Kidney epithelial cell (primary cell): Measurements from ENCODE around the gene LHFPL3. TPM values are rescaled to one million over a fixed set of nuclear protein-coding genes. Genes with fewer than 3 reads are reported as not detected.

Source experiments
- DNase-seq: peaks from one replicate; pipeline ENCODE4 v3.0.0-alpha.2; 2010; ENCODE audit warnings: low read depth
- H3K27me3 ChIP-seq: 2 replicates; pipeline ENCODE4 v1.6.0; 2011; ENCODE audit warnings: low read length; ENCODE audit not compliant: control insufficient read depth, insufficient read depth
- H3K36me3 ChIP-seq: 2 replicates; pipeline ENCODE4 v1.5.1; 2011; ENCODE audit warnings: low read length; ENCODE audit not compliant: control insufficient read depth, insufficient read depth
- H3K4me3 ChIP-seq: 2 replicates; pipeline ENCODE4 v1.5.1; 2011; ENCODE audit warnings: low read depth, mild to moderate bottlenecking, control low read depth, low read length
- total RNA-seq: library from RNA; depleted of rRNA; stranded (reverse); fragments of >200 nt; gene quantifications from 2 replicates; pipeline ENCODE4 v1.2.3, GENCODE V29; 2015
- TF ChIP-seq, protein P1 (sequence below): IDR thresholded peaks from 2 replicates; pipeline ENCODE4 v1.5.1; 2011; ENCODE audit warnings: mild to moderate bottlenecking, moderate library complexity, low read length, control low read depth, inconsistent platforms; ENCODE audit not compliant: insufficient read depth, poor library complexity, severe bottlenecking

LHFPL3 gene
- total RNA-seq, 1 donor from 2014 or later, result not detected

GRCh38 chr7:104814671-104815400, 486.4 kb downstream of the LHFPL3 start:
- Histone ChIP-seq H3K4me3 (no peak overlapping the region), H3K27me3 (no peaks in the 10 kb centered on the region), H3K36me3 (no peaks in the 10 kb centered on the region)
- TF ChIP-seq, protein P1, sequence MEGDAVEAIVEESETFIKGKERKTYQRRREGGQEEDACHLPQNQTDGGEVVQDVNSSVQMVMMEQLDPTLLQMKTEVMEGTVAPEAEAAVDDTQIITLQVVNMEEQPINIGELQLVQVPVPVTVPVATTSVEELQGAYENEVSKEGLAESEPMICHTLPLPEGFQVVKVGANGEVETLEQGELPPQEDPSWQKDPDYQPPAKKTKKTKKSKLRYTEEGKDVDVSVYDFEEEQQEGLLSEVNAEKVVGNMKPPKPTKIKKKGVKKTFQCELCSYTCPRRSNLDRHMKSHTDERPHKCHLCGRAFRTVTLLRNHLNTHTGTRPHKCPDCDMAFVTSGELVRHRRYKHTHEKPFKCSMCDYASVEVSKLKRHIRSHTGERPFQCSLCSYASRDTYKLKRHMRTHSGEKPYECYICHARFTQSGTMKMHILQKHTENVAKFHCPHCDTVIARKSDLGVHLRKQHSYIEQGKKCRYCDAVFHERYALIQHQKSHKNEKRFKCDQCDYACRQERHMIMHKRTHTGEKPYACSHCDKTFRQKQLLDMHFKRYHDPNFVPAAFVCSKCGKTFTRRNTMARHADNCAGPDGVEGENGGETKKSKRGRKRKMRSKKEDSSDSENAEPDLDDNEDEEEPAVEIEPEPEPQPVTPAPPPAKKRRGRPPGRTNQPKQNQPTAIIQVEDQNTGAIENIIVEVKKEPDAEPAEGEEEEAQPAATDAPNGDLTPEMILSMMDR, result no peak
- DNase-seq, result no peak

GRCh38 chr7:104816537-104816936, 488.1 kb downstream of the LHFPL3 start:
- no peaks in the 10 kb centered on the region for H3K36me3 ChIP-seq
- no peak overlapping the region for H3K4me3 ChIP-seq
- H3K27me3 ChIP-seq, result no peaks in the 10 kb centered on the region
- TF ChIP-seq, protein P1, result no peak
- DNase-seq, result no peak

DNA sequence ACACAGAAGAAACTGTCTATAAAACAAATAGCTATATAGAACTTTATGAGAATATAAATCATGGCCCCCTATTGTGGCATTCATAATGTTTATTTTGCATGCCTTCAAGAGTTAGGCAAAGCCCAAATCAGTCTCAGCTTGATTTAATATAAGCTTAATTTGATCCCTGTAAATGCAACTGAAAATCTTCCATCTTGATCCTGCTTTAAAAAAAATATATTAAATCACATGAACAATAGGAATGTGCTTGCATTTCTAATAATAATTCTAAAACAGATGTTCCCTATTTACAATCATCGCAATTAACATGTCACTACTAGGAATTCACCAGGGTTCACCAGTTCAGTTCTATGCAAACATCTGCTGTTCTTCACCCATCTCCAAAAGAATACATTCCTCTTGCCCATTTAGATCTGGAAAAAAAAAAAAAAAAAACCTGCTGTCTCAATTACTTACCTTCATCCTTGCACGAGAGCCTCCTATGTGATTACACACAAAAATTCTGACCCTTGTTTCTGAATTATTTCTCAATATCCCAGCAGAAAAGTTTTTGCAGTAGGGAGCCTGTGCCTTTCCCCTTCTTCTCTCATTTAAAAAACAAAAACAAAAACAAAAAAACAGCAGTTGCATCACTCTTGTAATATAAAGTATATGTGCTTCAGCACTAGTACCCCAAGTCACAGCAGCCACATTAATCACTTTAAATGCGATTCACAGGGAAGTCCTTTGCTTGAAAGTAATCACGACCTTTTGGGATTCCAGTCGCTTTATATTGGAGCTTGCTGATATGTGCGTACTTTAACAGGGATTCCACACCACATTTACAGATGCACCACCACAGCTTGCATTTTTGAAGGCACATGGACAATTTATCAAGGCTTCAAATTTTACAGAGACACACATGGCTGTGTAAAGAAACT, 490.8 kb downstream of the LHFPL3 start:
- Histone ChIP-seq H3K4me3 (no peak overlapping the region), H3K27me3 (no peaks in the 10 kb centered on the region), H3K36me3 (no peaks in the 10 kb centered on the region)
- no peak for DNase-seq
- TF ChIP-seq, protein P1, result no peak

- no peak for DNase-seq
- TF ChIP-seq, protein P1, result no peak
- Histone ChIP-seq H3K27me3 (no peaks in the 10 kb centered on the region), H3K36me3 (no peaks in the 10 kb centered on the region), H3K4me3 (no peak overlapping the region)
Measured at GRCh38 chr7:104820836-104821535, 492.6 kb downstream of the LHFPL3 start.

DNA sequence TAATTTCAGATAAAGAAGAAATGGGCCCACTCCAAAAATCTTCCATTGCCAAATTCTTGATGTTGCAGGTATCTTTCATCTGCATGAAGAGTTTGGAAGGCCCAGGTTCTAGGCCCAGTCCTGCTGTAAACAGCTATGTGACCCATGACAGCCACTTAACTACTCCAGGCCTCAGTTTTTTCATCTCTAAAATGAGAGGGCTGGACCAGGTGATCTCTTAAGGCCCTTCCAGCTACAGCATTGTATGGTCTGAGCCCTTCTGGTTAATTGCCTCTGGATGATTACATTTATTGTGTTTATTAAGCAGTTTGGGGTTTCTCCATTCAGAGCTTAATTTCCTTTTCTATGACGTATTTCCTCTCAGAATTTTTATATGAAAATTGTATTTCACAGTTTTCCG, 494.8 kb downstream of the LHFPL3 start:
- Histone ChIP-seq H3K27me3 (no peaks in the 10 kb centered on the region), H3K36me3 (no peaks in the 10 kb centered on the region), H3K4me3 (no peak overlapping the region)
- TF ChIP-seq, protein P1, result no peak
- no peak for DNase-seq
